NCI-H526 treated with DMSO at 0.1 percent for 48 hours (cell line): ENCODE measurements around the gene DNMT3L.

ENCODE experiments used
- DNase-seq: peaks from one replicate; lab custom pipeline; 2025; lab: John Stamatoyannopoulos, UW

The DNMT3L gene

GRCh38 chr21:44279354-44280260 lies 17.9 kb upstream of the DNMT3L start:
- no peak for DNase-seq

- DNase-seq: no peak
These were observed 13.3 kb upstream of the DNMT3L start for GRCh38 chr21:44275041-44275440.

- no peak for DNase-seq
These were observed 11.3 kb upstream of the DNMT3L start for GRCh38 chr21:44273046-44273445.

GRCh38 chr21:44272284-44272858 lies 10.7 kb upstream of the DNMT3L start:
- DNase-seq: no peak

- DNase-seq: no peak
These were observed 10.0 kb upstream of the DNMT3L start for GRCh38 chr21:44271558-44272283.

GRCh38 chr21:44269090-44269489 lies 7.4 kb upstream of the DNMT3L start:
- no peak for DNase-seq

GRCh38 chr21:44267655-44268142 lies 6.0 kb upstream of the DNMT3L start:
- no peak for DNase-seq

- no peak for DNase-seq
These were observed 4.1 kb upstream of the DNMT3L start for GRCh38 chr21:44265734-44266270.

GRCh38 chr21:44263768-44264167 lies 2.1 kb upstream of the DNMT3L start:
- DNase-seq: no peak

- no peak for DNase-seq
These were observed 1.6 kb upstream of the DNMT3L start for GRCh38 chr21:44263221-44263760.

- DNase-seq: no peak
These were observed 800 bp upstream of the DNMT3L start for GRCh38 chr21:44262338-44263056.

GRCh38 chr21:44260791-44261631 lies 686 bp downstream of the DNMT3L start:
- no peak for DNase-seq

- no peak for DNase-seq
These were observed 1.6 kb downstream of the DNMT3L start for GRCh38 chr21:44260066-44260465.

- no peak for DNase-seq
These were observed 2.5 kb downstream of the DNMT3L start for GRCh38 chr21:44259082-44259705.

- no peak for DNase-seq
These were observed 3.5 kb downstream of the DNMT3L start for GRCh38 chr21:44258056-44258725.

GRCh38 chr21:44255511-44255981 lies 6.2 kb downstream of the DNMT3L start:
- no peak for DNase-seq

GRCh38 chr21:44253832-44254710 lies 7.6 kb downstream of the DNMT3L start:
- DNase-seq: no peak
